Endothelial cell of umbilical vein (primary cell): ENCODE measurements around the gene DCLK2. TPM values are rescaled to one million over a fixed set of nuclear protein-coding genes. Genes with fewer than 3 reads are reported as not detected.

Source experiments
- BruUV-seq: library from RNA; stranded (reverse); fragments of 400-500 nt; replicated peaks from 2 replicates; lab custom pipeline; 2021; lab: Mats Ljungman, UMichigan
- CTCF ChIA-PET: fragments of 300-600, 350-600 bp; sonication (Branson Sonifier 250); formaldehyde crosslinking; loops from one replicate; lab custom pipeline; 2021; ENCODE audit warnings: antibody characterized with exemption, inconsistent platforms; lab: Charles Lee
- POLR2A ChIA-PET: fragments of 300-600, 350-600 bp; sonication (Branson Sonifier 250); formaldehyde crosslinking; loops from one replicate; lab custom pipeline; 2021; ENCODE audit warnings: antibody characterized with exemption, inconsistent platforms; lab: Charles Lee
- DNase-seq: peaks from one replicate; pipeline ENCODE4 v3.0.0-alpha.2; 2011; ENCODE audit warnings: low read depth, low spot score
- FAIRE-seq: peaks from 2 replicates; lab custom pipeline; 2011; peaks lifted over from hg19 to GRCh38; lab: Jason Lieb, UNC
- H2AFZ ChIP-seq: 2 replicates; pipeline ENCODE4 v1.6.0; 2012; ENCODE audit warnings: low read depth, low read length, control low read depth, inconsistent platforms
- H3K27ac ChIP-seq: 2 replicates; pipeline ENCODE4 v1.5.1; 2011; ENCODE audit warnings: low read depth, mild to moderate bottlenecking, control low read depth, low read length, moderate library complexity; ENCODE audit not compliant: insufficient read depth
- H3K27me3 ChIP-seq, 2 experiments: 2 replicates each; pipeline versions ENCODE4 v1.6.0 to v1.6.1; 2011; ENCODE audit warnings: low read length in 2 of 2, mixed read lengths in 1 of 2; ENCODE audit not compliant: control insufficient read depth in 2 of 2, insufficient read depth in 2 of 2
- H3K36me3 ChIP-seq, 2 experiments: 2 replicates in 1 of 2; 3 replicates in 1 of 2; pipeline ENCODE4 v1.5.1; 2011; ENCODE audit warnings: low read length in 2 of 2, mild to moderate bottlenecking in 1 of 2, moderate library complexity in 1 of 2; ENCODE audit not compliant: control insufficient read depth in 2 of 2, insufficient read depth in 2 of 2; ENCODE audit errors: extremely low read depth in 1 of 2
- H3K4me1 ChIP-seq: 3 replicates; pipeline ENCODE4 v1.5.1; 2011; ENCODE audit warnings: mild to moderate bottlenecking, low read length; ENCODE audit not compliant: control insufficient read depth, insufficient read depth; ENCODE audit errors: extremely low read depth
- H3K4me2 ChIP-seq: 2 replicates; pipeline ENCODE4 v1.6.1; 2011; ENCODE audit warnings: low read length, control low read depth, mixed read lengths; ENCODE audit not compliant: insufficient read depth
- H3K4me3 ChIP-seq, 3 experiments: fragments of 200-600 bp in 1 of 3; sonication (generic), shearing (Covaris generic) in 1 of 3; replicated peaks in 1 of 3; 2 replicates each; pipeline ENCODE4 v1.5.1; 2011 to 2016; ENCODE audit warnings: control low read depth in 3 of 3, low read length in 3 of 3, mild to moderate bottlenecking in 2 of 3, inconsistent platforms in 1 of 3, low read depth in 1 of 3, moderate library complexity in 1 of 3; ENCODE audit not compliant: insufficient read depth in 1 of 3
- H3K79me2 ChIP-seq: 2 replicates; pipeline ENCODE4 v1.6.0; 2012; ENCODE audit warnings: low read length, inconsistent platforms; ENCODE audit not compliant: control insufficient read depth, insufficient read depth
- H3K9ac ChIP-seq: replicated peaks from 2 replicates; pipeline ENCODE3; 2011; ENCODE audit warnings: low read length, control low read depth; ENCODE audit not compliant: insufficient read depth; ENCODE audit errors: extremely low read depth
- H3K9me1 ChIP-seq: replicated peaks from 3 replicates; pipeline ENCODE4 v1.6.0; 2011; ENCODE audit warnings: mild to moderate bottlenecking, low read length; ENCODE audit not compliant: control insufficient read depth, insufficient read depth; ENCODE audit errors: extremely low read depth
- H3K9me3 ChIP-seq: replicated peaks from 2 replicates; pipeline ENCODE4 v1.5.1; 2012; ENCODE audit warnings: low read length, inconsistent platforms; ENCODE audit not compliant: control insufficient read depth, insufficient read depth
- H4K20me1 ChIP-seq: replicated peaks from 2 replicates; pipeline ENCODE3; 2011; ENCODE audit warnings: mild to moderate bottlenecking, low read length; ENCODE audit not compliant: control insufficient read depth, insufficient read depth; ENCODE audit errors: extremely low read depth
- EZH2 ChIP-seq: IDR thresholded peaks from 2 replicates; pipeline ENCODE4 v1.6.1; 2012; ENCODE audit warnings: borderline replicate concordance, low read depth, mild to moderate bottlenecking, moderate library complexity, low read length, inconsistent platforms; ENCODE audit not compliant: severe bottlenecking
- FOS ChIP-seq: IDR thresholded peaks from 2 replicates; pipeline ENCODE4 v1.6.1; 2011; ENCODE audit warnings: mild to moderate bottlenecking, low read length, moderate library complexity, borderline replicate concordance; ENCODE audit not compliant: insufficient read depth
- GATA2 ChIP-seq: IDR thresholded peaks from 2 replicates; pipeline ENCODE4 v1.7.0; 2011; ENCODE audit warnings: low read depth, mild to moderate bottlenecking, moderate library complexity, mixed read lengths, low read length; ENCODE audit not compliant: insufficient read length, insufficient read depth
- JUN ChIP-seq: IDR thresholded peaks from 2 replicates; pipeline ENCODE4 v1.6.1; 2011; ENCODE audit warnings: borderline replicate concordance, low read depth; ENCODE audit not compliant: insufficient read length, insufficient read depth
- MAX ChIP-seq: IDR thresholded peaks from 2 replicates; pipeline ENCODE4 v1.6.1; 2011; ENCODE audit not compliant: insufficient read depth, insufficient read length
- MYC ChIP-seq: IDR thresholded peaks from one replicate; pipeline ENCODE4 v1.6.1; 2011; ENCODE audit warnings: mild to moderate bottlenecking, low read depth, low read length
- POLR2A ChIP-seq: IDR thresholded peaks from 2 replicates; pipeline ENCODE4 v1.6.1; 2012; ENCODE audit warnings: low read depth, mild to moderate bottlenecking, control low read depth, low read length
- POLR2AphosphoS5 ChIP-seq: IDR thresholded peaks from 2 replicates; pipeline ENCODE4 v1.6.1; 2012; ENCODE audit warnings: low read depth, mild to moderate bottlenecking, control low read depth, low read length, moderate library complexity; ENCODE audit not compliant: insufficient read depth
- dilution Hi-C: fragments of 300-500 bp; cut with MboI; formaldehyde crosslinking; loops from one replicate; pipeline ENCODE4 v1.15.0; 2019; ENCODE audit warnings: low sequenced_read_pairs; ENCODE audit not compliant: extremely low pct_ligation_motif_present
- intact Hi-C: fragments of 100-400 bp; cut with micrococcal nuclease; formaldehyde crosslinking; loops from one replicate; pipeline ENCODE4 v1.10.0; 2022
- polyA plus RNA-seq, 4 experiments: library from polyadenylated mRNA; depleted of rRNA in 3 of 4; stranded (reverse) in 3 of 4; unstranded in 1 of 4; fragments of >200 nt; gene quantifications; 2 replicates each; pipeline versions ENCODE4 v1.2.1 to v1.2.3, GENCODE V29; 2011 to 2012; ENCODE audit warnings: missing spikeins in 1 of 4
- total RNA-seq: library from RNA; stranded (reverse); gene quantifications from 2 replicates; pipeline ENCODE4 v1.2.3, GENCODE V29; 2021
- TF ChIP-seq, protein P1 (sequence below), 2 donors: IDR thresholded peaks; 1 replicate in 1 of 2; 2 replicates in 1 of 2; pipeline ENCODE4 v1.5.1; 2011; ENCODE audit warnings: low read length in 2 of 2, mild to moderate bottlenecking in 2 of 2, moderate library complexity in 2 of 2, control low read depth in 1 of 2, inconsistent platforms in 1 of 2, low read depth in 1 of 2; ENCODE audit not compliant: insufficient read depth in 1 of 2; ENCODE audit errors: extremely low read depth in 1 of 2

DCLK2 gene
- total and polyA plus RNA-seq, 2 donors (not counting 3 experiments of a cell fraction or from before 2014, with no cell fraction given) = 1.7 to 4.7 TPM

- Histone ChIP-seq H3K4me1 (no peaks in the 10 kb centered on the region), H3K9me3 (no peaks in the 10 kb centered on the region), H2AFZ (no peak overlapping the region), H3K9me1 (no peaks in the 10 kb centered on the region), H3K27ac (no peak overlapping the region), H3K36me3 (no peaks in the 10 kb centered on the region), H3K79me2 (no peaks in the 10 kb centered on the region), H3K4me3 (no peak overlapping the region), H4K20me1 (no peaks in the 10 kb centered on the region), H3K9ac (no peak overlapping the region), H3K4me2 (no peak overlapping the region), H3K27me3 (no peaks in the 10 kb centered on the region)
- intact Hi-C loops = no loop called here
- FAIRE-seq = no peak
- CTCF ChIA-PET = no interaction called here
- dilution Hi-C loops = no loop called here
- POLR2A ChIA-PET = interaction anchor here (0.6 kb wide), 1 partner anchor 14 kb away, joined by 4 read pairs; no protein-coding TSS in a partner anchor
- TF ChIP-seq MAX = no peak
- DNase-seq = no peak
- no TSS peak for BruUV-seq
These were observed 9.8 kb upstream of the DCLK2 start for GRCh38 chr4:150068300-150068960.

DNA sequence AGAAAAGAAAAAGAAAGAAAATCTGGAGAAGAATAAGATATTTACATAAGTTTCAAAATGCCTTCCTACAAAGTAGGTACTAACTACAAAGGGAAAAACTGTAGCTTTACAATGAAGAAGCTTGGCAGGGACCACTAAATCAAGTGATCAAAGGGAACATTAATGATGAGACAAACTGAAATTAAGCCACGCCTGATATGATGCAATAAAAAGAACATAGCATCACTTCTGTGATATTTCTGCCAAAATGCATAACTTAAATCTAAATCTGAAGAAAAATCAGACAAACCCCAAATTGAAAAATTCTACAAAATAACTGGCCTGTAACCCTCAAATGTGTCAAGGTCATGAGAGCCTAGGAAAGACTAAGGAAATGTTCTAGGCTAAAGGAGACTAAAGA is 8.9 kb upstream of the DCLK2 start:
- no peak for DNase-seq
- FAIRE-seq = no peak
- Histone ChIP-seq H2AFZ (no peak overlapping the region), H3K4me1 (no peaks in the 10 kb centered on the region), H3K36me3 (no peaks in the 10 kb centered on the region), H3K9me1 (no peaks in the 10 kb centered on the region), H3K9ac (no peak overlapping the region), H3K9me3 (no peaks in the 10 kb centered on the region), H4K20me1 (no peaks in the 10 kb centered on the region), H3K79me2 (no peaks in the 10 kb centered on the region), H3K27me3 (no peaks in the 10 kb centered on the region), H3K4me2 (no peak overlapping the region), H3K27ac (no peak overlapping the region), H3K4me3 (no peak overlapping the region)
- no TSS peak for BruUV-seq
- intact Hi-C loops = no loop called here
- ChIA-PET CTCF (no interaction called here), POLR2A (no interaction called here)
- dilution Hi-C loops = no loop called here
- no peak for TF ChIP-seq JUN
- no peak for TF ChIP-seq MAX
- TF ChIP-seq POLR2A = no peak
- no peak for TF ChIP-seq POLR2AphosphoS5
- no peak for TF ChIP-seq FOS
- TF ChIP-seq EZH2 = no peak
- TF ChIP-seq, protein P1, sequence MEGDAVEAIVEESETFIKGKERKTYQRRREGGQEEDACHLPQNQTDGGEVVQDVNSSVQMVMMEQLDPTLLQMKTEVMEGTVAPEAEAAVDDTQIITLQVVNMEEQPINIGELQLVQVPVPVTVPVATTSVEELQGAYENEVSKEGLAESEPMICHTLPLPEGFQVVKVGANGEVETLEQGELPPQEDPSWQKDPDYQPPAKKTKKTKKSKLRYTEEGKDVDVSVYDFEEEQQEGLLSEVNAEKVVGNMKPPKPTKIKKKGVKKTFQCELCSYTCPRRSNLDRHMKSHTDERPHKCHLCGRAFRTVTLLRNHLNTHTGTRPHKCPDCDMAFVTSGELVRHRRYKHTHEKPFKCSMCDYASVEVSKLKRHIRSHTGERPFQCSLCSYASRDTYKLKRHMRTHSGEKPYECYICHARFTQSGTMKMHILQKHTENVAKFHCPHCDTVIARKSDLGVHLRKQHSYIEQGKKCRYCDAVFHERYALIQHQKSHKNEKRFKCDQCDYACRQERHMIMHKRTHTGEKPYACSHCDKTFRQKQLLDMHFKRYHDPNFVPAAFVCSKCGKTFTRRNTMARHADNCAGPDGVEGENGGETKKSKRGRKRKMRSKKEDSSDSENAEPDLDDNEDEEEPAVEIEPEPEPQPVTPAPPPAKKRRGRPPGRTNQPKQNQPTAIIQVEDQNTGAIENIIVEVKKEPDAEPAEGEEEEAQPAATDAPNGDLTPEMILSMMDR (IDR thresholded peaks at IDR 0.05; ENCODE audit: extremely low read depth in 1 of 2, insufficient read depth in 1 of 2, low read depth in 1 of 2, low read length in 2 of 2) = no peak
- TF ChIP-seq MYC = no peak
- TF ChIP-seq GATA2 = no peak
